ENCODE results near the gene CHKB.
"Not testable (repeated sequence)": the region's sequence is repeated elsewhere in the genome, so short reads cannot be mapped to it uniquely, and the experiment has no call there.

CHKB gene

GRCh38 chr22:50612528-50613221 is 30.0 kb upstream of the CHKB start:
- in situ Hi-C loops (cut with MboI; ENCODE audit: low sequenced_read_pairs) = no loop called here

DNA sequence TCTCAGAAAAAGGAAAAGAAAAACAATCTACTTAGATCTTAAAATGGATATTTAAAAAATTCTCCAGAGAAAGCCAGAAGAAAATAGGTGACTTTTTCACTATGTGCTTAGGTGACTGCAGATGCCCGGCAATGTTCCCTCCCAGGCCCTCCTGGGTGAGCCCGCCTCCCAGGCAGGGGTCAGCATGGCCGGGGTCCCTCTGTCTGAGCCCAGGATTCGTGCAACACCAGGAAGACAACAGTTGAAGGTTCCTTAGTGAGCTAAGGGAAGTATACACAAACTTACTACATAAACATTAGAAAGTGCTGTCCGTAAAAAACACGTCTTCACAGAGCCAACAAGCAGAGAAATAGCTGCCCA is 29.5 kb upstream of the CHKB start:
- in situ Hi-C loops (cut with MboI; ENCODE audit: low sequenced_read_pairs) = no loop called here

GRCh38 chr22:50611341-50612060 is 28.9 kb upstream of the CHKB start:
- in situ Hi-C loops (cut with MboI; ENCODE audit: low sequenced_read_pairs) = no loop called here

DNA sequence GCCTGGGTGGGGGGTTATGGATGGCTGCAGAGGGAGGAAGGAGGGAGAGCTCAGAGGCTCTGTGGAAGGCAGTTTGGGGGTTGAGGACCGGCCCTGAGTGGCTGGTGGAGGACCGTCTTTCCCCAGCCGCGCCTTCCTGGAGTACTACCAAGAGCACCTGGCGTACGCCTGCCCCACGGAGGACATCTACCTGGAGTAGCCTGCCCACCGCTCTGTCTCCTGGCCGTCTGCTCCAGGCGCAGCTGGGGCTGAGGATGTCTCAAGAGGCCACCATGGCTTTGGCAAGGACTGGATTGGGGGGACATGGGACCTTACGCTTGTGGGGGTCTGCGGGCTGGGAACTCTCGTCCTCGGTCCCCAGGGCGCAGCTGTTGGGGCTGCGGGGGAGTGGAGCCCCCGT is 27.9 kb upstream of the CHKB start:
- in situ Hi-C loops (cut with MboI; ENCODE audit: low sequenced_read_pairs) = no loop called here

- in situ Hi-C loops (cut with MboI; ENCODE audit: low sequenced_read_pairs) = no loop called here
These were observed 27.4 kb upstream of the CHKB start for GRCh38 chr22:50610041-50610451.

- in situ Hi-C loops (cut with MboI; ENCODE audit: low sequenced_read_pairs) = no loop called here
These were observed 26.9 kb upstream of the CHKB start for GRCh38 chr22:50609599-50609998.

DNA sequence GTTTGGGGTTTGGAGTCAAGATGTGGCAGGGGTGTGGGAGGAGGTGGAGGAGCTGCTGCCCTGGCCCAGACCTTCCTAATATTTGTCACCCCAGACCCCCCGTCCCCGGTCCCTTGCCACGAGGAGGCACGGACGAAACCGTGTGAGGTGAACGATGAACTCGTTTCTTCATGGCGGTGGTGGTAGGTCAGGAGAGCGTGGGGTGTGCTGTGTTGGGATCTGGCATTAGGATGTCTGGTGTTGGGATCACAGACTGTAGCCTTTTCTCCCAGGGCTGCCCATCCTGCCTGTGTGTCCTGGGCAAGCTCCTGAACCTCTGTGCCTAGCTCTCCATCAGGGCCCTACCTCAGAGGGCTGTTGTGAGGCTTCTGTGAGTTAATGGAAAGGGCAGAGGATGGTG is 26.3 kb upstream of the CHKB start:
- in situ Hi-C loops (cut with MboI; ENCODE audit: low sequenced_read_pairs) = no loop called here

DNA sequence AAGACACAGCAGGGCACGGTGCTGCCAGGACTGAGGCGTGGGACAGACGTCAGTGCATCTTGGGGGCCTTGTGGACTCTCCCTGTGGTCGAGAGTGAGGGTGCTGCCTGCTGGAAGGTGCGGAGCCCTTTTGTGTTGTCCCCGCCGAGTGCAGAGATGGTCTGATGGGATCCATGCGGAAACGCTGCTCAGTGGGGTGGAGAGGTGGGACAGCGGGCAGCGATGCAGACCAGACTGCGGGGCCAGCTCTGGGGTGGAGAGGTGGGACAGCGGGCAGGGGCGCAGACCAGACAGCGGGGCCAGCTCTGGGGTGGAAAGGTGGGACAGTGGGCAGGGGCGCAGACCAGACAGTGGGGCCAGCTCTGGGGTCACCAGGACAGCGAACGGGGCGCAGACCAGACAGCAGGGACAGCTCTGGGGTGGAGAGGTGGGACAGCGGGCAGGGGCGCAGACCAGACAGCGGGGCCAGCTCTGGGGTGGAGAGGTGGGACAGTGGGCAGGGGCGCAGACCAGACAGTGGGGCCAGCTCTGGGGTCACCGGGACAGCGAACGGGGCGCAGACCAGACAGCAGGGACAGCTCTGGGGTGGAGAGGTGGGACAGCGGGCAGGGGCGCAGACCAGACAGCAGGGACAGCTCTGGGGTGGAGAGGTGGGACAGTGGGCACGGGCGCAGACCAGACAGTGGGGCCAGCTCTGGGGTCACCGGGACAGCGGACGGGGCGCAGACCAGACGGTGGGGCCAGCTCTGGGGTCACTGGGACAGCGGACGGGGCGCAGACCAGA is 25.6 kb upstream of the CHKB start:
- in situ Hi-C loops (cut with MboI; ENCODE audit: low sequenced_read_pairs) = not testable (repeated sequence)

GRCh38 chr22:50607659-50608020 is 25.0 kb upstream of the CHKB start:
- in situ Hi-C loops (cut with MboI; ENCODE audit: low sequenced_read_pairs) = no loop called here

DNA sequence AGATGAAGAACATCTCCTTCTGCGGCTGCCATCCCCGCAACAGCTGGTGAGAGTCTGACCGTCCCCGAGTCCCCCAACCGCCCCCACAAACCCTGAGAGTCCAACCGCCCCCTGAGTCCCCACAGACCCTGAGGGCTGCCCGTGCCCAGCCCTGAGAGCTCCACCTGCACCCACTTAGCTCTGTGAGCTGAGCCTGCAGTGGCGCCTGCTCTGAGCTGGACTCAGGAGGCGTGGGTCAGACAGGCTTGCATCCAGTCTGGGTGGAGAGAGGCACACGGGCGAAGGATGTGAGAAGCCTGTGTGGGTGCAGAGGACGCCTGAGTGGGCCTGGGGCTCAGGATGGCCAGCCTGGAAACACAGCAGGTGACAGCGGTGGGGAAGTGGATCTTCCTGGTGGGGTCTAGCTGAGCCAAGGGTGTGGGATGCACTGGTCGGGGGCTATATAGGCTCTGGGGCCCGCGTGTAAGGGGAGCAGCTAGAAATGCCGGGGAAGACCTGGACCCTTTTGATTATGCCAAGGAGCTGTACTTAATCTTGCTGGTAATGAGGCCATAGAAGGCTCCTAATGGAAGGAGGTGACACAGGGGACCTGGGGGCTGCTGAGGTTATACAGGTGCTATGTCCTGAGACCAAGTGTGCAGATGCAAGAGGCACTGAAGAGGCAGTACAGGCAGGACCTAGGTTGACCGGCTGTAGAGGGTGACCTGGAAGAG is 24.5 kb upstream of the CHKB start:
- in situ Hi-C loops (cut with MboI; ENCODE audit: low sequenced_read_pairs) = no loop called here

DNA sequence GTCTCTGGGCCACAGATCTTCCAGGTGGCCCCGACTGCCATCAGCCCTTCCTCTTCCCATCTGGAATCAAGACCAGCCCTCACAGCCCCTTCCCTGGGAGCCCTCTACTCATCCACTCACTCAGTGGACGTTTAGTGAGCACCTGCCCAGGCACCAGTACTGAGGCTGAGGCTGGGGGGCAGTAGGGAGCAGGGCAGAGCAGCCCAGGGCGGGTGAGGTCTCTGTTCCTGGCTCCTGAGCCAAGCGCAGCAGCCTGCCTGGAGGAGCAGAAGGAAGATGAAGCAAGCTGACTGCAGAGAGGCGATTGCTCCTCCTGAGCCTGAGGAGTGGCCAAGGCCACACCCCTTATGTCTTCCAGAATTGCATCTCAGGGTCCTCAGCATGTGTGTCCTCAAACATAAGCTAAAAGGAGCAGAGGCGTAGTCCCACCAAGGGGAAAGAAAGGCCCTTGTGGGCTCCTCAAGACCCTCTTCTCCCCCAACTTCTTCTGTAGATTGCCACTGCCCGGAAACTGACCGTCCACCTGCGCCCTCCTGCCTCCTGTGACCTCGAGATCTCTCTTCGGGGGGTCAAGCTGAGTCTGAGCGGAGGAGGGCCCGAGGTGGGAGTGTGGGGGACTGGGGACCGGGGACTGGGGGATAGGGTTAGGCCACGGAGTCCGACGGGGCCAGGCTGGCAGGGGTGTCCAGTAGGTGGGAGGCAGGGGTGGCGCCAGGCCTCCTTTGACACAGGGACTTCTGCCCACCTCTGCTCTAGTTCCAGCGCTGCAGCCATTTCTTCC is 23.7 kb upstream of the CHKB start:
- in situ Hi-C loops (cut with MboI; ENCODE audit: low sequenced_read_pairs) = no loop called here

GRCh38 chr22:50605613-50606074 is 23.0 kb upstream of the CHKB start:
- in situ Hi-C loops (cut with MboI; ENCODE audit: low sequenced_read_pairs) = no loop called here

GRCh38 chr22:50605002-50605612 is 22.5 kb upstream of the CHKB start:
- in situ Hi-C loops (cut with MboI; ENCODE audit: low sequenced_read_pairs) = no loop called here

GRCh38 chr22:50604256-50605001 is 21.8 kb upstream of the CHKB start:
- in situ Hi-C loops (cut with MboI; ENCODE audit: low sequenced_read_pairs) = no loop called here

GRCh38 chr22:50603511-50604255 is 21.0 kb upstream of the CHKB start:
- in situ Hi-C loops (cut with MboI; ENCODE audit: low sequenced_read_pairs) = no loop called here

GRCh38 chr22:50602338-50602700 is 19.7 kb upstream of the CHKB start:
- in situ Hi-C loops (cut with MboI; ENCODE audit: low sequenced_read_pairs) = no loop called here

DNA sequence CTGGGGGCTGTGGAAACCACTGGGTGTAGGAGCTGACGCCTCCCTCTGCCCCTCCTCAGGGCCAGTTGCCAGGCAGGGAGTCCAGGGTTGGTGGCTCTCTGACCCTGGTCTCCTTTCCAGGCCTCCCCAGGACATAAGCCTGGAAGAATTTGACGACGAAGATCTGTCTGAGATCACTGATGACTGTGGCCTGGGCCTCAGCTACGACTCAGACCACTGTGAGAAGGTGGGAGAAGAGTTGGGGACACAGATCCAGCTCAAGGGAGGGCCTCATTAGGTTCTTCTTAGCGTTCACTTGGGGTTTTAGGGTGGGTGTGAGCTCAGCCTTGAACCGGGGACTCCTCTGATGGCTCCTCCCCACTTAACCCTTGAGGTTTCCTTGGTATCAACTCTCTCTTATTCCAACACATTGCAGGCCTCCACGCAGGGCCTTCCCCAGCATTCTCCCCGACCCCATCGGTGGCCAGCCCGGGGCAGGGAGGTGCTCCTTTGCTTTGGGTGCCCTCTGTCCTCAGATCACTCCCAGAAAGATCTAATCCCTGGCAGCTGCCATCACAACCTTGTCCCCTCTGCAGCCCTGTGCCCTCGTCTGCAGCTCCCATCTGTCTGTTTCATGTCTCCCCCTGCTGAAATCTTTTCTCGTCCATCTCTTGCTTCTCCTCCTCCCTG is 19.2 kb upstream of the CHKB start:
- in situ Hi-C loops (cut with MboI; ENCODE audit: low sequenced_read_pairs) = no loop called here

- in situ Hi-C loops (cut with MboI; ENCODE audit: low sequenced_read_pairs) = no loop called here
These were observed 18.5 kb upstream of the CHKB start for GRCh38 chr22:50600967-50601668.
